Measurements from ENCODE around the gene RSBN1. TPM values are rescaled to one million over a fixed set of nuclear protein-coding genes. Genes with fewer than 3 reads are reported as not detected.

RSBN1 gene
- total RNA-seq, 1 donor from 2014 or later: 22.3 TPM

DNA sequence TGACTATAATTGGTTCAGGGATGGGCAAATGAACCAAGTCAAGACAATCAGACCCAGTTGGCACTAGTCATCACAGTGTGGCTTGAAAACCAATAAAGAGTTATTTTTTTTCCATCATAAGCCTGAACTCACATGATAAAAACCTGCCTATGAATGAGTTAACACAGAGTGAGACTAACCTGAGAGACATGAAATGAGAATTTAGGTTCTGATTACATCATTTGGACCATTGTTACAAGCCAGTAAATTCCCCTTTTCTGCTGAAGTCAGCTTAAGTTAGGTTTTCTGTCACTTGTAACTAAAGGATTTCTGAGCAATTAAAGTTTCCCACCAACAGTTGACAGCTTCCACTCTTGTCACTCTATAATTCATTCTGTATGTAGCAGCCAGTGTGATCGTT lies 9.6 kb upstream of the RSBN1 start:
- no peak for ATAC-seq
- no peak for DNase-seq (ENCODE audit: low spot score)
- intact Hi-C loops (cut with DNase I): no loop called here

DNA sequence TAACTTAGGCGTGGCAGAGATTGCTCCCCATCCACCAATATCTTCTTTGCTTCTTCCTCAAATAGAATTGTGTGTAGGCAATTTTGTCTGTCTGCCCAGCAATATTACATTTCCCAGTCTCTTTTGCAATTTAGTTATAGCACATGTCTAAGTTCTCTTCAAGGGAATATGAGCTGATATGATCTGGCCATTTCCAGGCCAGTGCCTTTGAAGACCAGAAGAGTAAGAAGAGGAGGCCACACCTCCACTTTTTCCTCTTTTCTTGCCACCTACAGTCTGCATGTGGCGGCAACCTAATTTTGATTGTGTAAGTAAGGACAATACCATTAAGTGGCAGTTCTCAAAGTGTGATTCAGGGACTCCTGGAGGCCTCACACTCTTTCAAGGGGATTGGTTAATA lies 6.3 kb upstream of the RSBN1 start:
- DNase-seq (ENCODE audit: low spot score) (no peak), ATAC-seq (no peak)
- intact Hi-C loops (cut with DNase I): no loop called here

DNA sequence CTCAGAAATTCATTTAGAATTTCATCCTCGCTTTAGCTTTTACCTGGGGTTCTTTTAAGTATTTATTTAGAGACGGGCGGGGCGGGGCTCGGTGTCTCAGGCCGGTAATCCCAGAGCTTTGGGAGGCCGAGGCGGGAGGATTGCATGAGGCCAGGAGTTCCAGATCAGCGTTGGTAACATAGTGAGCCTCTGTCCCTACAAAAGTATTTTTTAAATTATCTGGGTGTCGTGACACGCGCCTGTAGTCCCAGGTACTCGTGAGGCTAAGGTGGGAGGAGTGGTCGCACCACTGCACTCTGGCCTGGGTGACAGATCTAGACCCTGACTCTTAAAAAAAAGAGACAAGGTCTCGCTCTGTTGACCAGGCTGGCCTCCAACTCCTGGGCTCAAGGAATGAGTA lies 942 bp upstream of the RSBN1 start:
- DNase-seq (ENCODE audit: low spot score): no peak
- ATAC-seq: no peak
- intact Hi-C loops (cut with DNase I): no loop called here

DNA sequence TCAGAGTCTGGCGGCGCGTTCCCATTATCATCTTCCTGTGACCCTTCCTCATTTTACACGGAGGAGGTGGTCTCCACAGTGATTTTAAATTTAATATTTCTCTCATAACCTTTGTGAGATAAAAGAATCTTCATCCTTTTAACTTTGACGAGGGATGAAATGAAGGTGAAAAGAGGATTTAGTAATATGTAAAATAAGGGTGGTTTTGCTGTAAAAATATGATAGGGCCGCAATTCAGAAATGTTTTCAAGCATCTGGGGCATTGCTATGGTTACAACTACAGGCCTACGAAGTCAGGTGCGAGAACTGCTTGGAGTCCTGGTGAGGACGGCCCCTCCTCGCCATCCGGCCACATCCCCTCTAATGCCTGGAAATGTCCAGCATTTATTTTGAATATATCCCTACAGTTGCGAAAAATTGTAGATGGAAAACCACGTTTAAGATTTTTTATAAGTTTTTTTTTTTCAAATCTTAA lies 422 bp upstream of the RSBN1 start:
- no peak for DNase-seq (ENCODE audit: low spot score)
- peak; percentile 33 for ATAC-seq
- intact Hi-C loops (cut with DNase I): no loop called here

DNA sequence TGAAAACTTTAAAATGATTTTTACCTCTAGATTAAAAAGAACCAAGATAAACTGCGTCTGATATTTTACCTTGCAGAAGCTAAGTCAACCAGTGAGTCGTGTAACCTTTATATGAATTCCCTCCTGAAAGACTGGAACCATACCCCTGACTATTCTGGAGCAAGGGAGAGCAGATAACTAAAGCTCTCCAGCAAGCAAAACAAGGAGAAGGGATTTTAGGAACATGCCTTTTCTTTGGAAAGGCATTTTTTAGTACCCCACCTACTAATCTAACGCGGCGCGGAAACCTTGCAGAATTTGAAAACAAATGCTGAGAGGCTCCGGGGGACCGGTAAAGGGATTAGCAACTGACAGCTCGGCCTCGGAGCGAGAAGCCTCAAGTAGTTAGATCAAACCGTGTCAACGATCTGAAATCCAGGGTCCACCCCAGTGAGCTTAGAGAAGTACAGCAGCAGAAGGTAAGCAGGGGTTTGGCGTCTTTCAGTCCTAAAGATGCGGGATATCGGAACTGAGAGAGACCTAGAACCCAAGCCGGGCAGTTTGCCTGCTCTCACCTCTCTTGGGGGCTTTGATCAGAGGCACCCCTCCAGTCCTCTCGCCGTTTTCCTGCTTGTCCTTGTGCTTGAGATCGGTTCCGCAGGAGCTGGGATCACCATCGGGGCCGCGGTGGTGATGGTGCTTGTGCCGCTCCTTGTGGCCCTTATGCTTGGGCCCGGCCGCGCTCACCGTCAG lies 954 bp downstream of the RSBN1 start:
- no peak for ATAC-seq
- intact Hi-C loops (cut with DNase I): no loop called here

DNA sequence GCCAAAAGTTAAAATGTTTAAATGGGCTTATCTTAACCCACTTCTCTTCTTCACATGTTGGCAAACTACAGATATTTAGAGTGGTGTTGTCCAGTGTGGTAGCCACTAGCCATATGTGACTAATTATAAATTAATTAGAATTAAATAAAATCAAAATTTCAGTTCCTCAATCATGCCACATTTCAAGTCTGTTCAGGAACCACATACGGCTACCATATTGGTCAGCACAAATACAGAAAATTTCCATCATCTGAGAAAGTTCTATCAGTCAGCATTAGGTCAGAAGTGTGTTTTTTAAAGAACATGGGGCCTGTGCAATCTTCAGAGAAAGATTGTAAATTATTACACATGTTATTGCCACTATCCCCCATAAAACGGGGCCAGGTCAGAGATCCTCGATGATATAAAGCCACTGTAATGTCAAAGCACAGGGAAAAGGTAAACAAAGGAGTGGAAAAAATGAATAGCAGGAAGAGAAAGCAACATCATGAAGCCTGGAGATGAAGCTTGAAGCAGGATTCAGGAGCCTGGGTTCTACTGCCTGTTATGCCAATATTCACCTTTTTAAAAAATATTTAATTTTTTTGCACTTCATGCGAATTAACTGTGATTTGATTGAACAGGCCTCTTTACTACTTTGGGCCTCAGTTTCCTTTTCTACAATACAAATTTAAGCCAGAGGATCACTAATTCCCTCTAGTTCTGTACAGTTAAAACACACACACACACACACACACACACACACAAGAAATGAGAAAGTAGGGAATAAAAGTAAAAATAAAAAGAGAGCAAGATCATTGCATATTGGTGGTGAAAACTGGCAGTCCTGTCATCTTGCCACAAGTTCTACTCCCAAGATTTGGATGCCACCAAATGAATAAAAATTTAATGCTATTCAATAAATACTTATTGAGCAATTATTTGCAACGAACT lies 2.3 kb downstream of the RSBN1 start:
- ATAC-seq (no peak), DNase-seq (ENCODE audit: low spot score) (no peak)
- intact Hi-C loops (cut with DNase I): no loop called here

More for the DNA sequence above, 954 bp downstream of the RSBN1 start:
- DNase-seq (ENCODE audit: low spot score): no peak

DNA sequence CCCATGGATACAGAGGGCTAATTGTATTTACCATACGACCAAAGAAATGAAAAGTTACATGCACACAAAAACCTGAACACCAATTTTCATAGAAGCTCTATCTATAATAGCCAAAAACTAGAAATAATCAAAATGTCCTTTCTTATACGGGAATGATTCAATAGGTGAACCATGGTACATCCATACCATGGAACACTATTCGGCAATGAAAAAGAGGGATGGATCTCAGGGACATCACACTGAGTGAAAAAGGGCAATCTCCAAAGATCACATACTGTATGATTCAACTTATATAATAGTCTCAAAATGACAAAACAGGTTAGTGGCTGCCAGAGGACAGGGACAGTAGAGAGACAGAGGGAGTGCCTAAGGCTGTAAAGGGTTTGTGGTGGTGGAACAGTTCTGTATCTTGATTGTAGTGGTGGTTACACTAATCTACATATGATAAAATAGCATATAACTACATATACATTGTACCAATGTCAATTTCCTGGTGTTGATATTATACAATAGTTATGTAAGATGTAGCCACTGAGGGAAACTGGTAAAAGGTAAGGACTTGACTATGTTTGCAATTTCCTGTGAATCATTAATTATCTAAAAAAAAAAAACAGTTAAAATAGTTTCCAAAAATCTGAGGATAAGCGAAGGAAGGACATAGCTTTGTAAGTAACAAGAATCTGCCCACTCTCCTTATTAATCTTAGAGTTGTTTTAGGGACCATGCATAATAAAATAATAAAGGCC lies 3.7 kb downstream of the RSBN1 start:
- no peak for DNase-seq (ENCODE audit: low spot score)
- intact Hi-C loops (cut with DNase I): no loop called here
- no peak for ATAC-seq

DNA sequence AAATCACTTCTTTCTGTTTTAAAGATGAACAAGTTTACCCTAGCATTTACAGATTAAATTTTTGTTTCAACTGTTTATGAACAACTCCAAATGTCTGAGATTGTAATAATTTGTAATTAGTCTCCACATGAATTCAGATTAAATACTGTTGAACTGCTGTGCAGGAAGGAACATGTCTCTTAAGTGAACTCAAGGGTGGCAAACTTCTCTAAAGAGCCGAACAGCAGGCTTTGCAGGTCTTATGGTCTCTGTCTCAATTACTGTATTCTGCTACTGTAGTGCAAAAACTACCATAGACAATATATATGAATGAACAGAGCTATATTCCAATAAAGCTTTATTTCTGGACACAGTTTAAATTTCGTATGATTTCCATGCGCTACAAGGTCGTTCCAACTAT lies 6.6 kb downstream of the RSBN1 start:
- no peak for ATAC-seq
- intact Hi-C loops (cut with DNase I): no loop called here
- DNase-seq (ENCODE audit: low spot score): no peak

DNA sequence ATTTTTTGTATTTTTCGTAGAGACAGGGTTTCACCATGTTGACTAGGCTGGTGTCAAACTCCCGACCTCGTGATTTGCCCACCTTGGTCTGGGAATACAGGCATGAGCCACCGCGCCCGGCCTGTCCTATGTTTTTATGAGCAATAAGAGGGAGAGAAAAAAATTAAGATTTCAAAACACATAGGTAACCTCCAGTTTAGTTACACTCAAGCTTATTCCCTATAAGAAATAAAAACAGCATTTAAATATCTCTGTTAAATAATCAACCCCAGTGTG lies 7.1 kb downstream of the RSBN1 start:
- intact Hi-C loops (cut with DNase I): no loop called here
- no peak for ATAC-seq
- DNase-seq (ENCODE audit: low spot score): no peak

DNA sequence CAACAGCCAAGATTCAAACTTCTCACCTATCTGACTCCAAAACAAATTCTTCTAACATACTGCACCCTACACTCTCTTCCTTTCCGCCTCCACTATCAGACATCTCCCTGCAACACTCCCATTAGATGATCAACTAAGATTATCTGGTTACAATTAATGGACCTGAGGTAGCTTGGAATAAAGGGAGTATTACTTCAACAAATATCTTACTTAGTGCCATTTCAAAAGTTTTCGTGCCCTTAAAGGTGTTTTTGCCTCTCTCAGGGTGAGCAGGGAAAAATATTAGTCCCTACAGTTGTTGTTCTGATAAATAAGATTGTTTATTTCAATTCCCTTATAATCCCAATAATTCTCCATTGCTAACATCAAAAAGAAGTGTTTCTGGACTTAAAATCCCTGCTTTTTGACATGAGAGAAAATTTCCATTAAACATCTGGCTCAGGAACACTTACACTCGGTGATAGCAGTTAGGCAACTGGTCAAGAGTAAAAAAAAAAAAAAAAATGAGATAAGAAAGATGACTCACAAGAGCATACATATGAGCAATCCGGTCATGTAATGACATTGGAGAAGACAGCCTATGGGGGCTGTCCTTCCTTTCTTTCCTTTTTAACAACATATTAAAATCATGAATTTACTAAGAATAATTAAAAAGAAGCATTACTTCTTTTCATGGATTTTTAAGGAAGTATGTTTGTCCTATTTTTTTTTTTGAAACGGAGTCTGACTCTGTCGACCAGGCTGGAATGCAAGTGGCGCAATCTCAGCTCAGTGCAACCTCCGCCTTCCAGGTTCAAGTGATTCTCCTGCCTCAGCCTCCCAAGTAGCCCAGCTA lies 7.6 kb downstream of the RSBN1 start:
- DNase-seq (ENCODE audit: low spot score): no peak
- no peak for ATAC-seq
- intact Hi-C loops (cut with DNase I): no loop called here

DNA sequence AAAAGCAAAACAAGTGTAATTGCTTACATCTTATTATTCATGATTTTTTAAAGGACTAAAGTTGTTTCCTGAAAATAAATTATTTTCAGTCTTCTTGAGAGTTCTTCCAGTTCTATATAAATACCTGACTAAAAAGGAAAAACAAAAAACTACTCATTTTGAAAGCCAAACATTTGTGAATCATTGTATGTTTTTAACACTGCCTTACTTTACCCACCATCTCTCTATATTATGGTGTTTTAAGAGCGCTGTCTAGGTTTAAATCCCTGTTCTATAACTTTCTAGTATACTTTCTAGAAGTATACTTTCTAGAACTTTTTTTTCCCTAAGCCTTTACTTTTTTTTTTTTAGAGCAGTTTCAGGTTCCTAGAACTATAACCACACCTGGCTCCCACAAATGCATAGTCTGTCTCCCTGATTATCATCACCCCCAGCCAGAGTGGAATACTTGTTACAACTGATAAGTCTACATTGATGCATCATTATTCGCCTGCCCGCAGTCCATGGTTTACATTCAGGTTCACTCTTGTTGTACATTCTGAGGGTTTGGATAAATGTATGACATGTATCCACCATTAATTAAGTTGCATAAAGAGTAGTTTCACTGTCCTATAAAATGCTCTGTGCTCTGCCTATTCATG lies 9.8 kb downstream of the RSBN1 start:
- no peak for DNase-seq (ENCODE audit: low spot score)
- intact Hi-C loops (cut with DNase I): no loop called here
- ATAC-seq: no peak

DNA sequence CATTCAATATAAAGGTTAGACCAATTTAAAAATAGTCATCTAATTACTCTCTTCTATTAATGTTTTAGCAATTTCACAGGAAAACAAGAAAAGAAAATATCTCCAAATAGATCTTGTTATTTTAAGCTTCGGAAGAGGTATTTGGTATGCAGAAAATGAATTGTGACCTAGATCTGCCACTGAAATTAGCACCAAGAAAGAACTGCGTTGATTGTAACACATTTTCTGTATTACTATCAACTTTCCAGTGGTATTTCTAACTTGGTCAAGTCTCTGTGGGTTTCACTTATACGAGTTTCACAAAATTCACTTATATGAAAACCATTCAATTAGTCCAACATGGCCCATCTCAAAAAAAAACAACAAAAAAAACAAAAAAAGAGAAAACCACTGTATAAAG lies 11.8 kb downstream of the RSBN1 start:
- intact Hi-C loops (cut with DNase I): no loop called here
- no peak for DNase-seq (ENCODE audit: low spot score)
- ATAC-seq: no peak

DNA sequence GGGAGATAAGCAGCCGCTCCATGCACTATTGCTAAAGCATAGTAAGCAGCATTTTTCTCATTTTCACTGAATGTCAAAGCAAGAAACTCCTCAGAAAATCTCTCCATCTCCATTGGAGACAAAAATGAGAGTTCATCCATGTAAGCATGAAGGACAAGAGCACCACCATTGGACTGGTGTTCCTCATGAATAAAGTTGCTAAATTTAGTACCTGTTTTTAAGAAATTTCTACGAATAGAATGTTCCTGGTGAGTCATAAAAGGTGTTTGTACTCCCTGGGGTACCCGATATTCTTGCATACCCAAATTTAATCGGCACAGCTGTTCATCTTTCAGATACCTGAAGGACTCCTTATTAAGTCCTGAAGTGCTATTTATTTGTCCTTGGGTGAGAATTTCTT lies 14.8 kb downstream of the RSBN1 start:
- intact Hi-C loops (cut with DNase I): no loop called here
- DNase-seq (ENCODE audit: low spot score): no peak
- ATAC-seq: no peak

DNA sequence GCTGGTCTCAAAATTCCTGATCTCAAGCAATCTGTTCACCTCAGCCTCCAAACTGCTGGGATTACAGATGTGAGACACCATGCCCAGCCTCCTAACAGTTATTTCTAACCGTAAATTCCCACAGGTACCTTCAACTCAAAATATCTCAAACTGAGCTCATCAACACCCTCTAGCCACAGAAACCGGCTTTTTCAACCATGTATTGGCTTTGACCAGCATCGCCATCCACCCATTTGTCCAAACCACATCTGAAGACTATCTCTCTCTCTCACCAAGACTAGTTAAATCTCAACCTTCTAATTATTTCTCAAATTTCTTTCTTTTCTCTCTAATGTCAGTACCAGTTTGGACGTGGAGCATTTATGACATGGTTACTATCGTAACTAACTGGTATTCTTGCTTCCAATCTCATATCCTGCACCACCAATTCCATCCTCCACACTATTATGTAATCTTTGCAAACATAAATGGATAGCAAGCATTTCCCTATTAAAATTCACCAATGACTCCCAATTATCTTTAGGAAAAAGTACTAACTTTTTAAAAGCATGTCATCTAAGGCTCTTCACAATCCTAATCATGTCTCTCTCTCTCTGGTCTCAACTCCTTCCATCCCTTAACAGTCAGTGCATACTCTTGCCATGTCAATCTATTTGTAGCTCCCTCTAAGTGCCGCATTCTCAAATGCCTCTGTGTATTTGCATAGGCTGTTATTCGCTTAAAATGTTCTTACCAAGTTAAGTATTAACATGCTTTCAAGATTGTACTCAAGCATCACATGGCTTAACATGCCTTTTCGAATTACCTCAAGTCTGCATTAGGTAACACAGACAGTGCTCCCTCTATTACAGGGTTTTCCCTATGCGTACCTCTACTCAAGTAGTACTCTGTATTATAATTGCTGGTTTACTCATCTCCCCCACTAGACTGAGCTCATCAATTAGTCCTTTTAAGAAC lies 18.1 kb downstream of the RSBN1 start:
- ATAC-seq (no peak), DNase-seq (ENCODE audit: low spot score) (no peak)
- intact Hi-C loops (cut with DNase I): no loop called here

DNA sequence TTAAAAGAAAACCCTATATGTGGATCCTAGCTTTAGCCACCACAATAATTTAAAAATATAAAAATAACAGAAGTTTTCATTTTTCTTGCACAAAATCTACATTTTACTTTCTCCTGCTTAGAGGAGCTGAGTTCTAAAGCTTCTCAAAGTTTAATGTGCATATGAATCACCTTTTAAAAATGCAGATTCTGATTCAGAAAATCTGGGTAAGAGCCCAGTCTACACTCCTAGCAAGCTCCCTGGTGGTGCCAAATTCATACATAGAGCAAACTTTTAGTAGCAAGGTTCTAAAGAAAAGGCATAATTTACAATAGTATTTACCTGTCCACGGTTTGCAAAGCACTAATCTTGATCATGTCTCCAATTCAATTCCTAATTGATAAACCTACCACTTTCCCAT lies 19.3 kb downstream of the RSBN1 start:
- intact Hi-C loops (cut with DNase I): no loop called here
- ATAC-seq: no peak
- DNase-seq (ENCODE audit: low spot score): no peak

DNA sequence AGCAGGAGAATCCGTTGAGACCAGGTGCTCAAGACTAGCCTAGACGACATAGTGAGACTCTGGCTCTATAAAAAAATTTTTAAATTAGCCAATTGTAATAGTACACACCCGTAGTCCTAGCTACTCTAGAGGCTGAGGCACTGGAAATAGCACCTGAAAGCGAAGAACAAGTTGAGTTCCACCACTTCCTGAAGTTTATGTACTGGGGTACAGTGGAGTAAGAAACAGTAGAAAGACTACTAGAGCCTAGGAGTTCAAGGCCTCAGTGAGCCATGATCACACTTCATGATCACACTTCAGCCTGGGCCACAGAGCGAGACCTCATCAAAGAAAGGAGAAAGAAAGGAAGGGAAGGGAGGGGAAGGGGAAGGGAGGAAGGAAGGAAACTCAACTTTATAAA lies 19.8 kb downstream of the RSBN1 start:
- no peak for ATAC-seq
- DNase-seq (ENCODE audit: low spot score): no peak
- intact Hi-C loops (cut with DNase I): no loop called here

DNA sequence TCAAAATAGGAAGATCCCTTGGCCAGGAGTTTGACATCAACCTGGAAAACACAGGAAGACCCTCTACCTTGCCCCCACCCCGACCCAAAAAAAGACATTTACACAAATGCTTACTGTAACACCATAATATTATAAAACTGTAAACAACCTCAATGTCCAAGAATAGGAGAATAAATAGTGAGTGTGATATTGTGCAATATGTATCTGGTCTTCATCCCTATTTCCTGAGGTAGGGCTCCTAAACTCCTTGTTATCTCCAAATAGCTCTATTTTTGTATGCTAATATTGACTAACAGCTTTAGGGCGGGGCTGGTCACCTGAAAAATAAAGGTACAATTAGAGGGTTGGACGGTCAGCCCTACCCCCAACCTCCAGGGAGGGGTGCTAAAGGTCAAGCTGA lies 23.5 kb downstream of the RSBN1 start:
- DNase-seq (ENCODE audit: low spot score) (no peak), ATAC-seq (no peak)
- intact Hi-C loops (cut with DNase I): no loop called here

DNA sequence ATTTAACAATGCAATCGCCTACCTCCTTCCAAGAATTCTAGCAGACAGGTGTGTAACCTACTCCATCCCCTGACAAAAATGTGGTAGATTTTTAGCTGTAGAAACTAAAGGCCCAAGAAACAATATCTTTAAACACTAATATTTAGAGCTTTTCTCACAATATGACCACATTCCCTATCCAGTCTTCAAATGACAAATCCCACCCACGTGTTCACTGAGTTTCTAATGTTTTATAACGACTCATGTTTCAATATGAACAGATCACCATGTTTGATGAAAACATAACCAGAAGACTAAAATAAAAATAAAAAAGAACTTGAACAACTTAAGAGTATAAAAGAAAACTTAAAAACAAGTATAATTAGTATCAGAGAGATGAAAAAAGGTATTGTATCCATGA lies 24.6 kb downstream of the RSBN1 start:
- DNase-seq (ENCODE audit: low spot score) (no peak), ATAC-seq (no peak)
- intact Hi-C loops (cut with DNase I): no loop called here
